Choroid plexus epithelial cell (primary cell): ENCODE data around the gene TCF21.
A peak's percentile ranks its signal among the peaks of the same experiment; 100 is the strongest.

Source experiments
- DNase-seq: peaks from one replicate; pipeline ENCODE4 v3.0.0-alpha.2; 2010; ENCODE audit warnings: low read depth
- H3K4me3 ChIP-seq: 2 replicates; pipeline ENCODE4 v1.5.1; 2011; ENCODE audit warnings: low read depth, mild to moderate bottlenecking, control low read depth, low read length, moderate library complexity
- CTCF ChIP-seq: conservative IDR thresholded peaks from 2 replicates; pipeline ENCODE4 v1.5.1; 2011; ENCODE audit warnings: low read depth, mild to moderate bottlenecking, control low read depth, inconsistent platforms, low read length, moderate library complexity

Gene TCF21

GRCh38 chr6:133887880-133888230, 1.1 kb upstream of the TCF21 start:
- DNase-seq: no peak
- no peak overlapping the region for H3K4me3 ChIP-seq
- TF ChIP-seq CTCF: no peak

- peak overlapping the region; percentile 67 for H3K4me3 ChIP-seq
- TF ChIP-seq CTCF: peak; percentile 40
- peak; percentile 61 for DNase-seq
These were observed 867 bp downstream of the TCF21 start for GRCh38 chr6:133889557-133890403.

GRCh38 chr6:133890711-133891148, 1.8 kb downstream of the TCF21 start:
- DNase-seq: no peak
- peak overlapping the region; percentile 67 for H3K4me3 ChIP-seq
- no peak for TF ChIP-seq CTCF

- TF ChIP-seq CTCF: no peak
- peak; percentile 46 for DNase-seq
- peak overlapping the region; percentile 67 for H3K4me3 ChIP-seq
These were observed 2.4 kb downstream of the TCF21 start for GRCh38 chr6:133891149-133891926.

DNA sequence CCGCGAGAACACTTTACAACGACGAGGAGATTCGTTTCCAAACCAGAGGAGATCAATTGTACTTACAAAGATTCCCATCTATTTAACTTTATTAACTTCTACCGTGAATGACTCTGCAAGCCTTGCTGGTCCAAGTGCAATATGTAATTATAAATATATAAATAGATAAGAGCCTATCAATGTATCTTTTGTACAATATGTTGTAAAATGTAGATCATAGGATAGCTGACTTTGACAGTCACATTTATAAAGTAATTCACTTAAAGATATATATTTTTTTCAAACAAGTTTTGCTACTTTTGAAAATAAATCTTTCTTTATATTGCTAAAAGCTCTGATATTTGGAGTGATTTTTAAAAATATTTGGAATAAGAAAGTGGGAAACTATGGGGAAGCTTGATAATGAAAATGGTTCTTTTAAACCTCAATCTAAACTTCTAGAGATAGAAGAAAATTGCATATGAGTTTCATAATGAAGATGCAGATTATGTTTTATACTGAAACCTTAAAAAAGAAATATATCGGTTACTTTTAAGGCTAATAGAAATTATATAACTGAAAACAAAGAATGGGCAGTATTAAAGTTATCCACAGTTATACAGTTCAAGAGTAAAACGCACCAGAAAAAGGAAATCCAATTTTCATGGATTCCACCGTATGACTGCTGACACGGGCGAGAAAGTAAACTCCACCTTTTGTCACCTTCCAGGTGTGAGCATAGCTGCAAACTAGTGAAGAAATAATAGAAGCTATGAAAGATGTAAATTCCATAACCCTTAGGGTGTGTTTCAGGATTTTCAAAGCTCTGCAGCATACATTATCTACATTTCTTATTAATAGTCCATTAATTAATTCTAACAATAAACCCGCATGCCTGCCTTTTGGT, 3.3 kb downstream of the TCF21 start:
- TF ChIP-seq CTCF: no peak
- H3K4me3 ChIP-seq: peak overlapping the region; percentile 67
- no peak for DNase-seq

- H3K4me3 ChIP-seq: peak overlapping the region; percentile 40
- TF ChIP-seq CTCF: peak; percentile 14
- no peak for DNase-seq
These were observed 4.1 kb downstream of the TCF21 start for GRCh38 chr6:133892813-133893691.
